IPS-18c (cell line): ENCODE data around the gene FFAR1.

Source experiments
- H3K4me3 ChIP-seq: 2 replicates; pipeline ENCODE4 v1.7.0; 2013; ENCODE audit warnings: low read depth, mild to moderate bottlenecking, low read length, moderate library complexity; ENCODE audit not compliant: insufficient read depth
- H3K9me3 ChIP-seq: one replicate; pipeline ENCODE4 v1.6.1; 2013; ENCODE audit warnings: mild to moderate bottlenecking, low read length, moderate library complexity; ENCODE audit not compliant: control insufficient read depth, insufficient read depth

Gene FFAR1

GRCh38 chr19:35392742-35393715 is 45.3 kb downstream of the FFAR1 start:
- Histone ChIP-seq H3K4me3 (no peak overlapping the region), H3K9me3 (peaks cover 3% of the 10 kb centered on the region)

DNA sequence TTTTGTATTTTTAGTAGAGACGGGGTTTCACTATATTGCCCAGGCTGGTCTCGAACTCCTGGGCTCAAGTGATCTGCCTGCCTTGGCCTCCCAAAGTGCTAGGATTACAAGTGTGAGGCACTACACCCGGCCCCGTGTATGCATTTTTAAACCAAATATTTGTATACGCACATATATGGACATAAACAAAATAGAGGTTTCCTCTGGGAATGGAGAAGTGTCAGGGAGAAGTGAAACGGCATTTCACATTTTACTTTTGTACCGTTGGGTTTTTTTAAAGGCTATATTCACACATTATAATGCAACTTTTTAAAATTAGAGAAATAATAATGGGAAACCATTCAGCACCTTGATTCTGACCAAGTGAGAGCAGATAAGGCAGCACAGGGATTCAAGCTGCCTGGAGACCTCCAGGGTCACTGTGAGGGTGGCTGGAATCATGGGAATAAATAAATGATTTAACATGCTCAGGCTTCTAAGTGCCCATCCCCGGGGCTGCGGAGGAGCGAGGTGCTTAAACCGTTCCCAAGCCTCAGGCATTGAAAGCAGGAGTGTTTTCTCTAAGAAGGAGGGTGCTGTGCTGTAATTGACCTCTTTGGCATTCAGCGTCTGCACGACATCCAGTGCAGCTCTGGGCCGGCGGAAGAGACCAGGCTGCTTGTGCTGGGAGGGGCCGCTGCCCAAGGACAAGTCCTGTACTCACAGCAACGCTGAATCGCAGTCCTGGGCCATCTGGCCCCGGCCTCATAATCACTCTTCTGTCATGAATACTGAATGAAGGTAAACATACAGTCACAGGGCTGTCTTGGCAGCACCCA is 47.9 kb downstream of the FFAR1 start:
- Histone ChIP-seq H3K9me3 (no peaks in the 10 kb centered on the region), H3K4me3 (no peak overlapping the region)

DNA sequence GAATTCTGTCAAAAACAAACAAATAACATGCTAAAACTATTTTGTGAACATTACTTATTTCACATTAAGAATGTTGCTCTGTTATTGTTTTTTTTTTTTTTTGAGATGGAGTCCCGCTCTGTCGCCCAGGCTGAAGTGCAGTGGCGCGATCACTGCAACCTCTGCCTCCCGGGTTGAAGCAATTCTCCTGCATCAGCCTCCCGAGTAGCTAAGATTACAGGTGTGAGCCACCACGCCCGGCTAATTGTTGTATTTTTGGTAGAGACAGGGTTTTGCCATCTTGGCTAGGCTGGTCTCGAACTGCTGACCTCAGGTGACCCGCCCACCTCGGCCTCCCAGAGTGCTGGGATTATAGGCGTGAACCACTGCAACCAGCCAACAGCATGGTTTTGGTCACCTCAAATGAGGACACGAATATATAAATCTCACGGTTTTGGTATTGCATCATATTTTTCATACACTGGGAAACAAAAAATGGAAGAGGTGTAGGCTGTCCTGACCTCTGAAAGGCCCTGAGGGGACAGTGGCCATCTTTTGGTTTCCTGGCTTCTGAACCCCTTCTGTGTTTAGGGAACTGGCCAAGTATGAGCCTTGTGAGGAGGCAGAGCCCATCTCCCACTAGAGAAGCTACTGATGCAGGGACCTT is 48.7 kb downstream of the FFAR1 start:
- Histone ChIP-seq H3K9me3 (no peaks in the 10 kb centered on the region), H3K4me3 (no peak overlapping the region)

- Histone ChIP-seq H3K4me3 (no peak overlapping the region), H3K9me3 (no peaks in the 10 kb centered on the region)
These were observed 49.4 kb downstream of the FFAR1 start for GRCh38 chr19:35397064-35397463.
